ENCODE results near the gene ZNF420. TPM values are rescaled to one million over a fixed set of nuclear protein-coding genes. Genes with fewer than 3 reads are reported as not detected.

Gene ZNF420
- total and polyA plus RNA-seq, 2 of the 8 experiments (the other 6 are each of a cell fraction or from before 2014, with no cell fraction given): 1.7 to 8.8 TPM

DNA sequence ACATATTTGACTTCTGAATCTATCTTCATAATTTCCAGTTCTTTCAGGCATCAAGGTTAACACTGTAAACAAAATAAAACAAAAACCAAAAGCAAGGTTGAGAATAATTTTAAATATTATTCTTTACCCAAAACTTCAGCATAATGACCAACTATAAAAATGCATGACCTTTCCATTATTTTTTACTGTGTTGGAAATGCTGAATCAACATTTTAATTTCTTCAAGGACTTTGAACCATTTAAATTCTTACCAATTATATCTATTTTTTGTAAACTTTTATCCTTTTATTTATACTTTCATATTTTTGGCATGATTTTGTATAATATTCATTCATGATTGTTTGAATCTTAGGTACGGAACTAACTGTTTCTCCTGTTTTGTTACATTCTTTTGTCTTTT lies 87.4 kb downstream of the ZNF420 start:
- Histone ChIP-seq H3K18ac (ENCODE audit: extremely low read depth, low read length) (no peak overlapping the region), H2BK20ac (ENCODE audit: low read length) (no peak overlapping the region), H2BK15ac (ENCODE audit: low read length) (no peak overlapping the region), H2BK12ac (ENCODE audit: low read depth, low read length) (no peak overlapping the region), H3K9me3 (ENCODE audit: insufficient read depth in 2 of 2, low read depth in 1 of 2, low read length in 1 of 2) (peaks cover 10 to 24% of the 10 kb centered on the region in 2 experiments; a peak in 3 of 4 replicates), H2BK5ac (ENCODE audit: low read depth, low read length) (no peak overlapping the region), H3K79me1 (ENCODE audit: low read depth, low read length) (no peaks in the 10 kb centered on the region), H3K9ac (replicated peaks in 1 of 4; ENCODE audit: extremely low read depth in 1 of 4, low read depth in 3 of 4, low read length in 3 of 4) (no peak overlapping the region), H3K4ac (replicated peaks; ENCODE audit: insufficient read length, low read depth, low read length) (no peak overlapping the region), H3K4me3 (ENCODE audit: extremely low read depth in 1 of 4, insufficient read depth in 2 of 4, low read depth in 3 of 4, low read length in 4 of 4) (no peak overlapping the region), H3K27ac (ENCODE audit: low read depth, low read length) (no peak overlapping the region), H4K5ac (ENCODE audit: insufficient read length, low read depth, low read length) (no peak overlapping the region), H3K23me2 (ENCODE audit: low read depth, low read length) (no peaks in the 10 kb centered on the region), H3K79me2 (ENCODE audit: control insufficient read depth in 1 of 2, insufficient read depth in 2 of 2, low read length in 2 of 2) (no peaks in the 10 kb centered on the region), H3K4me2 (ENCODE audit: insufficient read depth in 1 of 2, low read depth in 2 of 2, low read length in 2 of 2) (no peak overlapping the region), H3K36me3 (ENCODE audit: control insufficient read depth in 2 of 4, insufficient read depth in 4 of 4, low read length in 3 of 4) (peaks cover 3 to 45% (median 19%) of the 10 kb centered on the region in 4 experiments; a peak in 7 of 8 replicates), H3K4me1 (replicated peaks in 1 of 4; ENCODE audit: control insufficient read depth in 3 of 4, insufficient read depth in 4 of 4, low read length in 3 of 4) (no peaks in the 10 kb centered on the region), H3K23ac (ENCODE audit: insufficient read length) (no peak overlapping the region), H2AFZ (ENCODE audit: low read length) (no peak overlapping the region), H2AK5ac (ENCODE audit: low read depth, low read length) (no peak overlapping the region), H3K14ac (ENCODE audit: insufficient read length) (no peak overlapping the region), H3K27me3 (replicated peaks in 1 of 4; ENCODE audit: control insufficient read depth in 3 of 4, extremely low read depth in 1 of 4, insufficient read depth in 3 of 4, low read length in 3 of 4) (no peaks in the 10 kb centered on the region), H4K8ac (ENCODE audit: extremely low read depth, insufficient read depth, low read length) (no peak overlapping the region), H3K56ac (replicated peaks; ENCODE audit: insufficient read length, low read depth, low read length) (no peak overlapping the region), H4K20me1 (replicated peaks in 1 of 2; ENCODE audit: control insufficient read depth in 1 of 2, insufficient read depth in 2 of 2, low read length in 2 of 2) (no peaks in the 10 kb centered on the region), H2BK120ac (replicated peaks; ENCODE audit: low read depth, low read length) (no peak overlapping the region), H4K91ac (replicated peaks; ENCODE audit: insufficient read length, low read length) (no peak overlapping the region)
- no peak for DNase-seq (ENCODE audit: low read depth in 1 of 2, low spot score in 2 of 2)
- FAIRE-seq: no peak
- POLR2A ChIA-PET (ENCODE audit: partially characterized antibody): no interaction called here
- CTCF ChIA-PET (ENCODE audit: partially characterized antibody): no interaction called here
- no peak for TF ChIP-seq ZNF274 (IDR thresholded peaks at IDR 0.05; ENCODE audit: borderline replicate concordance, extremely low read depth, low read length)
- TF ChIP-seq, protein P1, sequence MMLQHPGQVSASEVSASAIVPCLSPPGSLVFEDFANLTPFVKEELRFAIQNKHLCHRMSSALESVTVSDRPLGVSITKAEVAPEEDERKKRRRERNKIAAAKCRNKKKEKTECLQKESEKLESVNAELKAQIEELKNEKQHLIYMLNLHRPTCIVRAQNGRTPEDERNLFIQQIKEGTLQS (IDR thresholded peaks at IDR 0.05; ENCODE audit: insufficient read depth, low read depth, low read length): no peak
- no peak for TF ChIP-seq NANOG (IDR thresholded peaks at IDR 0.05; ENCODE audit: insufficient read depth, low read depth, low read length, poor library complexity, severe bottlenecking)
- TF ChIP-seq CBX5 (IDR thresholded peaks at IDR 0.05; ENCODE audit: low read depth, low read length): no peak
- no peak for TF ChIP-seq KDM4A (IDR thresholded peaks at IDR 0.05; ENCODE audit: low read depth, low read length, severe bottlenecking)
- TF ChIP-seq RXRA (IDR thresholded peaks at IDR 0.05; ENCODE audit: insufficient read depth, low read depth, low read length): no peak
- TF ChIP-seq NRF1 (IDR thresholded peaks at IDR 0.05; ENCODE audit: low read depth, low read length): no peak
- TF ChIP-seq BACH1 (IDR thresholded peaks at IDR 0.05; ENCODE audit: low read length): no peak
- TF ChIP-seq, protein P2, sequence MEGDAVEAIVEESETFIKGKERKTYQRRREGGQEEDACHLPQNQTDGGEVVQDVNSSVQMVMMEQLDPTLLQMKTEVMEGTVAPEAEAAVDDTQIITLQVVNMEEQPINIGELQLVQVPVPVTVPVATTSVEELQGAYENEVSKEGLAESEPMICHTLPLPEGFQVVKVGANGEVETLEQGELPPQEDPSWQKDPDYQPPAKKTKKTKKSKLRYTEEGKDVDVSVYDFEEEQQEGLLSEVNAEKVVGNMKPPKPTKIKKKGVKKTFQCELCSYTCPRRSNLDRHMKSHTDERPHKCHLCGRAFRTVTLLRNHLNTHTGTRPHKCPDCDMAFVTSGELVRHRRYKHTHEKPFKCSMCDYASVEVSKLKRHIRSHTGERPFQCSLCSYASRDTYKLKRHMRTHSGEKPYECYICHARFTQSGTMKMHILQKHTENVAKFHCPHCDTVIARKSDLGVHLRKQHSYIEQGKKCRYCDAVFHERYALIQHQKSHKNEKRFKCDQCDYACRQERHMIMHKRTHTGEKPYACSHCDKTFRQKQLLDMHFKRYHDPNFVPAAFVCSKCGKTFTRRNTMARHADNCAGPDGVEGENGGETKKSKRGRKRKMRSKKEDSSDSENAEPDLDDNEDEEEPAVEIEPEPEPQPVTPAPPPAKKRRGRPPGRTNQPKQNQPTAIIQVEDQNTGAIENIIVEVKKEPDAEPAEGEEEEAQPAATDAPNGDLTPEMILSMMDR (IDR thresholded peaks at IDR 0.05; ENCODE audit: control extremely low read depth in 1 of 3, insufficient read depth in 1 of 3, low read depth in 1 of 3, low read length in 3 of 3): no peak
- no peak for TF ChIP-seq HDAC2 (IDR thresholded peaks at IDR 0.05; ENCODE audit: borderline replicate concordance in 1 of 2, low read depth in 2 of 2, low read length in 2 of 2)
- 83% methylated on average over 1 of the region's 1 CpG; no CpG with 5 or more reads in 1 of the 2 experiments for WGBS, 2 experiments (ENCODE audit: extremely low coverage in 1 of 2, insufficient coverage in 1 of 2, insufficient read length in 1 of 2, insufficient replicate concordance in 2 of 2, low coverage in 1 of 2, low lambda C conversion rate in 2 of 2, missing lambda C conversion rate in 1 of 2)

All from H1 (cell line).